ENCODE data around the gene CHD9.

Gene CHD9

GRCh38 chr16:53142823-53143568, 88.2 kb downstream of the CHD9 start:
- TF ChIP-seq SIN3A (IDR thresholded peaks at IDR 0.05; ENCODE audit: borderline replicate concordance, insufficient read depth, low read length): no peak
- TF ChIP-seq POLR2AphosphoS5 (IDR thresholded peaks at IDR 0.05; ENCODE audit: low read depth, low read length): no peak
- no peak for TF ChIP-seq TAF1 (IDR thresholded peaks at IDR 0.05; ENCODE audit: borderline replicate concordance, insufficient read depth, low read length)
- no peak for TF ChIP-seq FOXP2 (optimal IDR thresholded peaks at IDR 0.05; ENCODE audit: borderline replicate concordance, extremely low read depth, extremely low read length, insufficient read depth)
- TF ChIP-seq REST (IDR thresholded peaks at IDR 0.05; ENCODE audit: insufficient read depth in 1 of 2, low read depth in 2 of 2, low read length in 2 of 2): no peak

GRCh38 chr16:53147500-53148065, 92.8 kb downstream of the CHD9 start:
- TF ChIP-seq TAF1 (IDR thresholded peaks at IDR 0.05; ENCODE audit: borderline replicate concordance, insufficient read depth, low read length) (no peak), SIN3A (IDR thresholded peaks at IDR 0.05; ENCODE audit: borderline replicate concordance, insufficient read depth, low read length) (no peak), POLR2AphosphoS5 (IDR thresholded peaks at IDR 0.05; ENCODE audit: low read depth, low read length) (no peak), REST (IDR thresholded peaks at IDR 0.05; ENCODE audit: insufficient read depth in 1 of 2, low read depth in 2 of 2, low read length in 2 of 2) (no peak), FOXP2 (optimal IDR thresholded peaks at IDR 0.05; ENCODE audit: borderline replicate concordance, extremely low read depth, extremely low read length, insufficient read depth) (no peak)

- TF ChIP-seq POLR2AphosphoS5 (IDR thresholded peaks at IDR 0.05; ENCODE audit: low read depth, low read length) (no peak), FOXP2 (optimal IDR thresholded peaks at IDR 0.05; ENCODE audit: borderline replicate concordance, extremely low read depth, extremely low read length, insufficient read depth) (no peak), SIN3A (IDR thresholded peaks at IDR 0.05; ENCODE audit: borderline replicate concordance, insufficient read depth, low read length) (no peak), REST (IDR thresholded peaks at IDR 0.05; ENCODE audit: insufficient read depth in 1 of 2, low read depth in 2 of 2, low read length in 2 of 2) (no peak), TAF1 (IDR thresholded peaks at IDR 0.05; ENCODE audit: borderline replicate concordance, insufficient read depth, low read length) (no peak)
Measured at GRCh38 chr16:53150769-53151168, 96.0 kb downstream of the CHD9 start.

GRCh38 chr16:53152329-53152728, 97.5 kb downstream of the CHD9 start:
- TF ChIP-seq POLR2AphosphoS5 (IDR thresholded peaks at IDR 0.05; ENCODE audit: low read depth, low read length) (no peak), FOXP2 (optimal IDR thresholded peaks at IDR 0.05; ENCODE audit: borderline replicate concordance, extremely low read depth, extremely low read length, insufficient read depth) (no peak)

- TF ChIP-seq REST (IDR thresholded peaks at IDR 0.05; ENCODE audit: insufficient read depth in 1 of 2, low read depth in 2 of 2, low read length in 2 of 2) (no peak), POLR2AphosphoS5 (IDR thresholded peaks at IDR 0.05; ENCODE audit: low read depth, low read length) (no peak), TAF1 (IDR thresholded peaks at IDR 0.05; ENCODE audit: borderline replicate concordance, insufficient read depth, low read length) (no peak), FOXP2 (optimal IDR thresholded peaks at IDR 0.05; ENCODE audit: borderline replicate concordance, extremely low read depth, extremely low read length, insufficient read depth) (no peak), SIN3A (IDR thresholded peaks at IDR 0.05; ENCODE audit: borderline replicate concordance, insufficient read depth, low read length) (no peak)
Measured at GRCh38 chr16:53153130-53153529, 98.3 kb downstream of the CHD9 start.

Data from PFSK-1 (cell line).